Tongue (tissue), 2 donors: ENCODE results near the gene FGF14. TPM values are rescaled to one million over a fixed set of nuclear protein-coding genes. Genes with fewer than 3 reads are reported as not detected.
"Not testable (repeated sequence)": the region's sequence is repeated elsewhere in the genome, so short reads cannot be mapped to it uniquely, and the experiment has no call there.

Experiments used
- DNase-seq: peaks from one replicate; pipeline ENCODE4 v3.0.0-alpha.2; 2015
- total RNA-seq: library from RNA; depleted of rRNA; stranded (reverse); fragments of >200 nt; gene quantifications from one replicate; pipeline ENCODE4 v1.2.3, GENCODE V29; 2014

FGF14 gene
- total RNA-seq, 1 donor from 2014 or later, result 0.21 TPM

GRCh38 chr13:101858860-101859259, 543.0 kb downstream of the FGF14 start:
- no peak for DNase-seq

DNA sequence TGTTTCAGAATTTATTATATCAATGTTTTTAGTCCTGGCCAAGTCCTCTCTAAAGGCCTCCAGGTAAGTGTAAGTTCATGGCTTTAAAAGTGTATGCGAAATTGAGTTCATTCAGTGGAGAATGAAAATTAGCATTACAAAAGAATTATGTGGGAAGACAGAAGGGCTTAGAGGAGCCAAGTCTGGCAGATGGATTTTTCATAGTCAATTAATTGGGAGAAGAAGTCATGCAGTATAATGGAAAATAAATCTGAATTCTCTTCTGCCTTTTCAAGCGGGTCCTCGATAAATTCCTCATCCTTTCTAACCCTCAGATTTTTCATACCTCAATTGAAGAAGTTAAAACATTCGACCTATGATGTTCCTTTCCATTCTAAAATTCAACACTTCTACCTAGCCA, 555.1 kb downstream of the FGF14 start:
- DNase-seq, result no peak

GRCh38 chr13:101846249-101846648, 555.6 kb downstream of the FGF14 start:
- no peak for DNase-seq

- no peak for DNase-seq
Observed at GRCh38 chr13:101845245-101846020, 556.4 kb downstream of the FGF14 start.

DNA sequence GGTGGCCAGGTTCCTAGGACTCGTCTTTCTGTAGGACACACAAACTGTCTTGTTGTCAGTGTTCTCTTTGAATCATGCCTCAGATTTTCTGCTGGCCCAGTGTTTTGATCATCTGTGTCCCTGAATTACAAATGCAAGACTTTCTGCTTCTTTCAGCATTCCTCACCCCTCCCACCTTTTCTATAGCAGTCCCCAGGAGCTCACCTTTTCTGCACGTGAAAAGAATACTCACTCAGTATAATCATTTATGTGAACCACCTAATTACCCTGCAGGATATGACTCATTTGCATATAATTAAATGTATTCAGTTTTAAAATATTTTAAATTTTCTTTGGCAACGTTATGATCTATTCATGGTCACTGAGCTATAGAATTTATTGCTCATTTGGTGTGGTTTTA, 560.1 kb downstream of the FGF14 start:
- DNase-seq, result no peak

DNA sequence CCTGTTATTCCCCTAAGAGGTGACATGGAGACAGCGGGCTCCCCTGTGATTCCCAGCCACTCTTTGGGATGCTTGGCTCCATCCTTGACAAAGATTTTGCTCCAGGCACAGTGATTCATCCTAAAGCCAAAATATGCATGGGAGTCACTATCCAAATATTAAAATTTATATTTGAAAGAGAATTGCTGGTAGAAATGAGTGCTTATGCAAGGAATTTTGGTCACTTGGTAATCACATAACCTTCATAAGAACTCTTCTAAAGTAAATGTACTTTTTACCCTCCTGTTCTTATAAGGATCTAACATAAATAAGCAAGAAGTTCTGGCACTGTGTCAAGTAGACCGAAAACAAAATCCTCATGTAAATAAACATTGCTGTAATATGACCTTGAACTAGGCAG, 563.5 kb downstream of the FGF14 start:
- peak; percentile 2 for DNase-seq

DNA sequence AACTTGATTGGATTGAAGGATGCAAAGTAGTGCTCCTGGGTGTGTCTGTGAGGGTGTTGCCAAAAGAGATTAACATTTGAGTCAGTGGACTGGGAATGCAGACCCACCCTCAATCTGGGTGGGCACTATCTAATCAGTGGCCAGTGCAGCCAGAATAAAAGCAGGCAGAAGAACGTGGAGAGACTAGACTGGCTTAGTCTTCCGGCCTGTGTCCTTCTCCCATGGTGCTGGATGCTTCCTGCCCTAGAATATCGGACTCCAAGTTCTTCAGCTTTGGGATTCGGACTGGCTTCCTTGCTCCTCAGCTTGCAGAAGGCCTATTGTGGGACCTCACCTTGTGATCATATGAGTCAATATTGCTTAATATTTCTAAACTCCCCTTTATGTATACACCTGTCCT, 564.1 kb downstream of the FGF14 start:
- not testable (repeated sequence) for DNase-seq

DNA sequence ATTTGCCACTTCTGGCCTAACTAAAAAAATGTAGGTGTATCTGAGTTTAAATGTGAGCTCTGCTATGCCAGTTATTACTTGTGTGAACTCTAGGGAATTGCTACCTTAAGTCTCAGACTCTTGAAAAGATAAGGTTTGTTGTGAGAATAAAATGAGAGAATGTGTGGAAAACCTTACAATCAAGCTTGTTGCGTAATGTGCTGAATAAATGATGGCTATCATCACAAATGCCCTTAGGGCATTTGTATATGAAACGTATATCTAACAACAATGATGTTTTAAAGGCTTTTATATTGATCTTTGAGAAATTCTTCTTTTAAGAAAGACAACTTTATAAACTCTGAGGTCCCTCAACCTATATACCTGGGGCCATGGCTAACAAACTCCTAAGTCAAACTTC, 564.6 kb downstream of the FGF14 start:
- DNase-seq, result no peak

DNA sequence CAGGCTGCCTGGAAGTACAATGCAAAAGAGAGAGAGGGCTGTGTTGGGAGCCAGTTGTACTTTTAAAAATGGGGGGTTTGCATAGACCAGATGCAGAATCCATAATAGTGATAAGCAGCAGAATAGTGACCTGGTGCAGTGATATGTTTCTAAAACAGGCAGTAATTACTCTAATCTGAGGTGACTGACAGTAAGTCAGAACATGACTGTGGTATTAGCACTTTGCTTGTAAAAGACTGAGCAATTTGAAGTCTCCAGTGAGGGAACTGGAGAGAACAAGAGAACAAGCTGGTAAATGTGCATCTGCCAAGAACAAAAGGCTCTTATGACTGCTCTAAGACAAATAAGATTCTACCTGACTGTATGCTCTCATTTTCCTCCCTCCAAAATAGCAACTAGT, 565.9 kb downstream of the FGF14 start:
- no peak for DNase-seq

- no peak for DNase-seq
Observed at GRCh38 chr13:101833671-101834070, 568.2 kb downstream of the FGF14 start.

GRCh38 chr13:101830035-101830434, 571.8 kb downstream of the FGF14 start:
- DNase-seq, result no peak

DNA sequence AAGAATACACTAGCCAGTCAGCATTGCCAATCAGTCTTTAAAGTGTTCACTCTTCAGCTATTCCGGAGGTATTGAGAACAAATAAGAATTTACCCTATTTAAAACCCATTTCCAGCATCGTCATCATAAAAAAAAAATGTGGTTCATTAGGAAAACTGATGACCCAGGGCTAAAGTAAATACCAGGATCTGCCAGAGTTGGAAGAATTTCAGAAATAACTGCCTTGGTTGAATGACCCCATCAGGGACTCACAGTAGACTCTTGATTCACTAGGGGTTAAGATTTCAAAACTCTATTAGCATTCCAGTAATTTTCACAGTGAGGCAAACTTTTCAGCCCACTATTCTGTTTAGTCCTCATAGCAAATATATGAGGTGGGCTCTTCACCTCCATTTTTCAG, 572.4 kb downstream of the FGF14 start:
- no peak for DNase-seq

DNA sequence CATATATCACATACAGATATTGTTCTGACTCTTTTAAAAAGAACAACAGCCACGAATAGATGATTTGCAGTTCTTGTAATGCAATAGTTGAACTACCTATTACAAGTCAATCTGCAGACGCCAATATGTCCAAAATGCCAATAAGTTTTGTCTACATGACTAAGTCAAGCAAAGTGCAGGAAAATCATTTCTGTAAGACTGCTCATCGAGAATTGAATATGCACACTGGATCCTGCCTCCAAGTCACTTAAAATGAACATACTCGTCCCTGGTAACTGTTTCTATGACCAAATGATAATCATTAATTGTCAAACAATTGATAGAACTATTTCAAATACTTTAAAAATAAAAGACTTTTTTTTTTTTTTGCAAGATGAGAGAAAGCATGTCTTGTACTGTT, 573.7 kb downstream of the FGF14 start:
- DNase-seq, result no peak

DNA sequence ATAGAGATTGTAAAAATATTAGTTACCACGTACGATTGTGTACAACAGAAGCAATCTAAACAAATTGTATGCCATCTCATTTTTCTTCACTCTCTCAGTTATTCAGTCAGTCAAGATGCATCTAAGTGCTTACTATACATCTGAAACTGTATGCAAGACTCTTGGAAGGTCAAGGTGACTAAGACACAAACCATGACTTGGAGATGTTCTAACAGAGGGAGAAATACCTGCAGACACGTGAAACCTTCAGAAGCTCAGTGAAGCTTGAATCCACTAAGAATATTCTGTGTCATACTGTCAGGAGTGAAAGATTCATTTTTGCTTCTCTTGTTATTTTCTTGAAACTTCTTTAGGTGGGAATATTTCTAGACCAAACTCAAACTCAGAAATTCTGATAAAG, 584.0 kb downstream of the FGF14 start:
- DNase-seq, result no peak

GRCh38 chr13:101811881-101812280, 590.0 kb downstream of the FGF14 start:
- no peak for DNase-seq

DNA sequence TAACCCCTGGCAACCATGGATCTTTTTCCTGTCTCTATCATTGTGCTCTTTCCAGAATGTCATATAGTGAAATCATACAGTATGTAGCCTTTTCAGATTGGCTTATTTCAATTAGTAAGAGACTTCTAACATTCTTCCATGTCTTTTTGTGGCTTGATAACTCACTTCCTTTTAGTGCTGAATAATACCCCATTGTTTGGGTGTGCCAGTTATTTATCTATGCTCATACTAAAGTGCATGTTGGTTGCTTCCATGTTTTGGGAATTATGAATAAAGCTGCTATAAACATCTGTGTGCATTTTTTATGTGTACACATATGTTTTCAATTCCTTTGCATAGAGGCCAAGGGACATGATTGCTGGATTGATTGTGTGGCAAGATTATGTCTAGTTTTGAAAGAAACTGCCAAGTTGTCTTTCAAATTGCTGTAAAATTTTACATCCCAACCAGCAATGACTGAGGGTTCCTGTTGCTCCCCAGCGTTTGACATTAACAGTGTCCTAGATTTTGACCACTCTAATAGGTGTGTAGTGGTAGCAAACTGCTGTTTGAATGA, 590.5 kb downstream of the FGF14 start:
- no peak for DNase-seq

DNA sequence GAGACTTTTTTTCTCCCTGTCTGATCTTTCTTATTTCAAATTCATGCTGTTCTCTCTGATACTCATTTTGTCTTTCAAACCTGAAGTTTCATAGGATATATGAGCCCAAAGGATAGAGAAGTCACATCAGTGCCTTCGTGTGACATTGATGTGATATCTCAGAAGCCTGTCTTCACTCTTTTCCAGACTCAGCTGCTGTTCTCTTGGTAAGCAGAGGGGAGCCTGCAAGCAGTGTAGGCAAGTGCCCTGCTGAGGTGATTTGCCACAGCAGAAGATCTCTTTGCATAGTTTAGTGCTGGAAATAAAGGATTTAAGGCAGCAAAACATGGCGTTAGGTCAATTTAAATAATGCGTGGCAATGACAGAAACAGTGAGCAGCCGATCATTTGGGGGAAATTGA, 602.7 kb downstream of the FGF14 start:
- no peak for DNase-seq

DNA sequence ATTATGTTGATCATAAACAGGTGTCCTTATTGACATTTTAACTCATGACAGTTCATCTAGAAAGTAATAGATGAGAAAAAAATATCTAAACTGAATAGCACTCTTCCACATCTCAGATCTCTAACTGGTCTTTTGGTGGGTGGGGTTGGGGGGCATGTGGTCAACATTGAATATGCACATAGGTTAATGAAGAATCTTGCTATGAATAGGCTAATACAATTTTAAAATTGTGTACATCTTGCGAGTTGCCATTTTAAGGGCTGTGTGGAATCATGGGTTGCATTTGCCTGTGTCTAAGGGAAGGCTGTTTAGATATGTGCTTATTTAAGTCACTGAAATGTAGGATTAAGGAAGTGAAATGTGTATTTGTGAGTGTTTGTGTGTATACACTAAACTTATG, 603.4 kb downstream of the FGF14 start:
- no peak for DNase-seq

GRCh38 chr13:101795460-101795859, 606.4 kb downstream of the FGF14 start:
- no peak for DNase-seq

DNA sequence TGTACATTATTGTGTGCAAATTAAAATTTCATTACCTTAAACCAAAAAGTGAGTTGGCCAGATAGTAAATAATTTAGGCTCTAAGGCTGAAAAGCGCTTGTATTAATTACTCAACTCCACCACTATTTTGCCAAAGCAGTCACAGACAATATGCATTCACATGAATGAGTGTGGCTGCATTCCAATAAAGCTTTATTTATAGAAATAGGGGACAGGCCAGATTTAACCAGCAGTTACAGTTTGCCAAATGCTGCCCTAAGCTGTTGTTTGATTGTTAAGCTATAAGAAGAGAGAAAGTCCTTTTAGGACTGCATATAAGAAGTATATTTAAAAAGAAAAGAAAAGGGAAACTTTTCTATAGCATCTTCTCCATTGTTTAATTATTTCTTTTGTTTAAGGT, 606.8 kb downstream of the FGF14 start:
- no peak for DNase-seq

DNA sequence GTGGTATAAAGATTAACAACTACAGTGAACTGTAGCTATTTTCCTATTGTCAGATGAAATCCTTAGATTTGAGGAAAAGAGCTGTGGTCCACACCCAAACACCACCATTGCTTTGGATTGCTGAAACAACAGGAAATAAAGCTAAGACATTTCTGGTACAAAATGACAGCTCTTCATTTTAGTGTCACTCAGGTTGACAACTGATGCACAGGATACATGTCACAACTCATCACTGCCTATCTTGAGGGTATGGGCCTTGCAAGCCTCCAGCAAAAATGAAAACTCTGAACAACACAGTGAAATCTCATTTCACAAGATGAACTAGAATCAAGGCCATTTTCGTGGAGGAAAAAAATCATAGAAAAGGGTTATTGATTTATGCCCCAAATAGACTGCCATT, 609.7 kb downstream of the FGF14 start:
- DNase-seq, result no peak

GRCh38 chr13:101785858-101786257, 616.0 kb downstream of the FGF14 start:
- peak; percentile 14 for DNase-seq

DNA sequence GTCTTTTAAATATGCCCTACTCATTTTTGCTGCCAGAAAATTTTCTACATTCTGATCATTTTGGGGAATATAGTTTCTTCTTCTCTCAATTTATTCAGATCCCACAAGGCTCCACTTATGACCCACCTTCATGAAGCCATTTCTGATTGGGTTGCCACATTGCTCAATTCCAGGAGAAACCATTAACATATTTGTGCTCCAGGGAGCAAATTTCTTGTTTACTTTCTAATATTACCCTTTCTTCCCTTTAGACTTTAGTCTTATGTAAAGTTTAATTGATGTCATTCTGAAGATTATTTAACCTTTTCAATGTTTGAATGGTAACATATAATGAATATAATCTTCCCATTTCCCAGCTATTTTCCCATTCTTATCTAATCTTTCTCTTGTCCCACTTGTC, 617.5 kb downstream of the FGF14 start:
- DNase-seq, result no peak

- no peak for DNase-seq
Observed at GRCh38 chr13:101783554-101783953, 618.3 kb downstream of the FGF14 start.
